GM19239 (cell line): ENCODE measurements around the gene ZNF506.
"Not testable (repeated sequence)": the region's sequence is repeated elsewhere in the genome, so short reads cannot be mapped to it uniquely, and the experiment has no call there.

Source experiments
- DNase-seq: peaks from one replicate; pipeline ENCODE4 v3.0.0; 2011; ENCODE audit warnings: low spot score; ENCODE audit not compliant: insufficient read length
- FAIRE-seq: peaks from 2 replicates; lab custom pipeline; 2011; peaks lifted over from hg19 to GRCh38; lab: Jason Lieb, UNC

Gene ZNF506

DNA sequence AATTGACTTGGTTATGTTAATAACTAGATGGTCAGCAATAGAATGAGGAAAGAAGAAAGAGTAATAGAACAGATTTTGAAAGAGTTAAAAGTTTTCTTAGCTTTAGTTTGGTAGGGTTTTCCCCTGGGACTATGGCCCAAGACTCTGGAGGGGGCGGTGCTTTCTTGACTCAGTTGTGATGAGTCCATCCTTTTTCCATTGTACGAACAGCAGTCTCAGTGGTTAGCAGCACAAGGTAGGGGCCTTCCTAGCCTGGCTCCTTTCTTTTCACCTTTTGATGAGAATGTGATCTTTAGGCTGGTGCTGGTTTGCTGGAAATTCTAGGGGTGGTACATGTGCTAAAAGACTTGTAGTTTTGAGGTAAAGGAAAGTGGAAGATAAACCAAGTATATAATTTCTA lies 38.8 kb downstream of the ZNF506 start:
- DNase-seq = no peak
- FAIRE-seq = no peak

DNA sequence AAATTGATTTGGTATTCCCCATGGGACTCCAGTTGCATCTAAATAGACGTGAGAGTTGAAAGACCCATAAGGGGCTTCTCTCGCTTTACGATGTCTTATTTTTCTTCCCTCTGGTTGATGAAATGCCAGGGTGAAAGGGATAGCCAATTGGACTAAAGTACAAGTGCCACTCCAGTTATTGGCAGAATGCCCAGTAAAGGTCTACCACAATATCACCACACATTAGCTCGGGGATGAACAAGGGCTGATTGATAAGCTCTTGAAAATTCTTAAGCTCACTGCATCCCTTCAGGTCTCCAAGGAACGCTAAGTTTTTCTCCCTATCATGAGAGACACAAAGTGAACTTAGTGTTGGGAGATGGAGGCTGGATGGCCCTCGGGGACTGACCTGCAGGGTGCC lies 39.8 kb downstream of the ZNF506 start:
- DNase-seq, FAIRE-seq: not testable (repeated sequence)

DNA sequence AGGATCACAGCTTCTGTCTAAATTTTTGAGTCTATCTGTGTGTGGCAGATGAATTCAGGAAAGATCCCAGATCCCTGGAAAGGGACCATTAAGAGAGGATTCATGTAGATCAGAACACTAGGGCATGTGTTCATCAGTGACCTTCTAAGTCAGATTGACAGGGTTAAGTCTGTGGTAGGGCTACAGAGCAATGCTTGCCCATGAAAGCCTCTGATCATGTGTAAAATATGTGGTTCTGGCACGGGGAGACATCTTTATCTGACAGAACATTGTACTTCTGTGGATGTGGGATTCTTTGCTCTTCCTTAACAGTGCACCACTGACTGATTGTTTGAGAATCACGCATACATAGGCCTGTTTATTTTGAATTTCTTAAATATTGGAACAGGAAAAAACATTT lies 42.9 kb downstream of the ZNF506 start:
- FAIRE-seq (no peak), DNase-seq (no peak)

DNA sequence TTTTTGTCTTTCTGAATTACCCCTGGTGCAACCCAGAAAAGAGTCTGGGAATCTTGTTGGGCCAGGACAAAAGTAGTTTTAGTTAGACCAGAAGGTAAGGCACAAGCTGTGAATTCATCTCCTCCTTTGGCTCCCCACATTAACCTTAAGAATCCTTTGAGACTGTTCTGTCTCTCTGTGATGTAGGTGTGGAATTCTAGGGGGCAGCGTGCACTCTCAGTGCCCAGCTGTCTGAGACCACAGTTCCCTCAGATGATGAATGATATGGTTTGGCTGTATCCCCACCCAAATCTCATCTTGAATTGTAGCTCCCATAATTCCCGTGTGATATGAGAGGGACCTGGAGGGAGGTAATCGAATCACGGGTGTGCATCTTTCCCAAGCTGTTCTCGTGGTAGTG lies 43.9 kb downstream of the ZNF506 start:
- DNase-seq = no peak

DNA sequence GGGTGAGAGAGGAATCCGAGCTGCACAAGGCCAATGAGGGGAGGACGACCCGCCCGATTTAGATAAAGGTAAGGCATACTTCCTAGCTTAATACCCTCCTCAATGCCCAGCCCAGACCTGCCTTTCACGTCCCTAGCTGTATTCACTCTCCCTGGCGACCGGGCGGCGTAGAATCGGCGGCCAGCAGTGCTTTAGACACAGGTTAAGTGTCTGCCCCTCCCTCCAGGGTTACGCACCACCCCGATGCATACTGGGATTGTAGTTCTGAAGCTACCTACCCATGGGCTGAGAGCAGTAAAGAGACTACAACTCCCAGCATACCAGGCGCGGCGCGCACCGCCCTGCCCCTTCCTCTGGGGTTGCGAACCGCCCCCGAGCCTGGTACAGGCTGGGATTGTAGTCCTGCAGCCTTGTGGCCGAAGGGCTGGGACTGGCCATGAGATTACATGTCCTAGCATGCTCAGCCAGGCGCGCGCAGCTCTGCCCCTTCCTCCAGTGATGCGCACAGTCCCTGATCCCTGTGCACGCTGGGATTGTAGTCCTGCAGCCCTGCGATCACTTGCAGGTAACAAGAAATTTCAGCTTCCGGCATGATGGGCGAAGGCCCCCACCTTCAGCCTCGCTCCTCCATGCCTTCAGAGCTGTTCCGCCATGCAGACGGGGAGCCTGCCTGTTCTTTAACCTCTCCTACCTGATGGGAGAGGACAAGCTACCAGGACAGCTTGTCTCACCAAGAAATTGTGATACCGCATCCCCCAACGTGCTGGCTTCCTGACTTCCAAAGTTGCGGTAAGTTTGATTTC lies 45.1 kb downstream of the ZNF506 start:
- FAIRE-seq = peak; percentile 99

More for the DNA sequence above, 43.9 kb downstream of the ZNF506 start:
- FAIRE-seq = no peak

DNA sequence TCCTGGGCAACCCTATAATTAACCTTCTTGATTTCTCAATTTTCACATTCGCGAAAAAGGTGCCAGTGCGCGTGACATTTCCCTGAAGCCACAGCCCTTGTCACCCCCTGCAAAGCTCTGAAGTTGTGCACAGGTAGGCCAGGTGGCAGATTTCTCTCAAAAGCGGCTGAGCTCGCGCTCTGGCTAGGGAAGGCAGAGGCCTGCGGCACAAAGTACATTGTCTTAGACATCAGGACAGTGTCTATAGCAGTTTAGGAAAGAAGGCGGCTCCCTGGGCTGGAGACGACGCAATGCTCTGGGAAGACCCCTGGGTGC lies 45.7 kb downstream of the ZNF506 start:
- FAIRE-seq (peak; percentile 52), DNase-seq (no peak)

More for the DNA sequence above, 45.1 kb downstream of the ZNF506 start:
- peak; percentile 76 for DNase-seq

DNA sequence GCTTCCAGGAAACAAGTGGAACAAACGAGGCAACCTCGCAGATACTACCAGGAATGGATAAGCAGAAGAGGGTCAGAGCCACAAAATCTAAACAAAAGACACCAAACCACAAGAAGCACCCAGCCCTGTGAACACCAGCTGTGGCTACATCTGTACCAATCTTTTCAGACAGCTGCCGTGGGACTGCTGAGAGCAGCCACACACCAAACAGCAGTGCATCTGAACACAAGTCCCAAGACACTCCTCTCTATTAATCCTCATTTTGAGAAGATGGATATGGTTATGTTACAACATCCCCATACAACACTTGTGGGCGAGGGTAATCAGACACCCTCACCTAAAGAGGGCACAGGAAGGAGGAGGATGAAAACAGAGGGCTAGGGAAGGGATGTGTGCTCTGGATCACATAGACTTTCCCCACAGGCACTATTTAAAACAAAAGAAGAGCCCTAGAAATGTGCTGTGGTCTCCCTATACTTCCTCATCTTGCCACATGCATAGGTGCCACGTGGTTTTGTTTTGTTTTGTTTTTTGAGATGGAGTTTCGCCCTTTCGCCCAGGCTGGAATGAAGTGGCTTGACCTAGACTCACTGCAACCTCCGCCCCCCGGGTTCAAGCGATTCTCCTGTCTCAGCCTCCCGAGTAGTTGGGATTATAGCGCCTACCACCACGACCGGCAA lies 47.1 kb downstream of the ZNF506 start:
- no peak for DNase-seq
- FAIRE-seq = no peak

DNA sequence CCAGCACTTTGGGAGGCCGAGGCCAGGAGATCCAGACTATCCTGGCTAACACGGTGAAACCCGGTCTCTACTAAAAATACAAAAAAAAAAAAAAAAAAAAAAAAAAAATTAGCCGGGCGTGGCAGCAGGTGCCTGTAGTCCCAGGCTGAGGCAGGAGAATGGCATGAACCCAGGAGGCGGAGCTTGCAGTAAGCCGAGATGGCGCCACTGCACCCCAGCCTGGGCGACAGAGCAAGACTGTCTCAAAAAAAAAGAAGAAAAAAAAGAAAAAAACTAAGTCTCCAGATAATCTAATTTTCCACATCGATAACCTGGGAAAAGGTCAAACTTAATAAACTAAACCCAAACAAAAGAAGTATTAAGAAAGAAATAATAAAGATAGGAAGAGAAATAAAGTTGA lies 49.6 kb downstream of the ZNF506 start:
- not testable (repeated sequence) for FAIRE-seq, DNase-seq

DNA sequence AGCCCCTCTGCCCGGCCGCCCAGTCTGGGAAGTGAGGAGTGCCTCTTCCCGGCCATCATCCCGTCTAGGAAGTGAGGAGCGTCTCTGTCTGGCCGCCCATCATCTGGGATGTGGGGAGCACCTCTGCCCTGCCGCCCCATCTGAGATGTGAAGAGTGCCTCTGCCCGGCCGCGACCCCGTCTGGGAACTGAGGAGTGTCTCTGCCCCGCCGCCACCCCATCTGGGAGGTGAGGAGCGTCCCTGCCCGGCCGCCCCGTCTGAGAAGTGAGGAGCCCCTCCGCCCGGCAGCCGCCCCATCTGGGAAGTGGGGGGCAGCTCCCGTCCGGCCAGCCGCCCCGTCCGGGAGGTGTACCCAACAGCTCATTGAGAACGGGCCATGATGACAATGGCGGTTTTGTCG lies 51.6 kb downstream of the ZNF506 start:
- FAIRE-seq, DNase-seq: not testable (repeated sequence)

DNA sequence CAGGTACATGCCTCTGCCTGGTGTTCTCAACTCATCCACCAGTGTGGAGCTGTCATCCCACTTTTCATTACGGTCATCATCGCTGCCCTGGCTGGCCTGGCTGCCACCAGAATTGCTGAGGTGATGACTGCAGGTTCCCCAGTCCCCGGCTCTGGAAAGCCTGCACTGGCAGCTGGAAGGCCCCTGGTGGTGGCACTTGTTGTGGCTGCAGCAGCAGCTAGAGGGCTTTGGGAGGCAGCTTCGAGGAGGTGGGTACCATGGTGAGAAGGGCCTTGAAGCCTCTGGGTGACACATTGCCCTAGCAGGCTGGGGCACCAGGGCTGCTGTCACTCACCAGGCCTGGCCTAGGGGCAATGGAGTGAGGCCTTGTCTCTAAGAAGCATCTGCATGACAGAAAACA lies 63.4 kb downstream of the ZNF506 start:
- DNase-seq = no peak
- no peak for FAIRE-seq

DNA sequence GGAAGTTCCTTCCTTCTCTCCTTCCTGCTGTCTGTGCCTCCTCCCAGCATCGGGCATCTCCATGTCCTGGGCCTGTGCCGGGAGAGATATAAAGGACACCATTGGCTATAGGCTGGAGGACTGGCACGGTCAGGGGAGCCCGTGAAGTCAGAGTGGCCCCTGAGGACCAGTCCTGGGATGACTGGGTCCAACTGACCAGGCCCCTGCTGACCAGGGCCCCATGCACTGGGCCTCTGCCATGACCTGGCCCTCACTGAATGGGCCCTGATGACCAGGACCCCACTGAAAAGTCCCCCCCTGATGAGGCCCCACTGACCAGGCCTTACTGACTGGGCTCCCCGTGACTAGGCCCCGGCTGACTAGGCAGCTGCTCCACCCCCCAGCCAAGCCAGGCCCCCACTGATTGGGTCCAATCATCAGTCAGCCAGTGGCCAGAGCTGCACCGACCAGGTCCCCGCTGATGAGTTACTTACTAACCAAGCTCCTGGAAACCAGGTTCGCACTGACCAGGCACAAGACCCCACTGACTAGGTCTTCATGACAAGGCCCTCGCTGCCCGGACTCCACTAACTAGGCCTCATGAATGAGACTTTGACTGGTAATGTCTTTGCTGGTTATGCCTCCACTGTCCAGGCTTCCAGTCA lies 68.7 kb downstream of the ZNF506 start:
- no peak for FAIRE-seq
- DNase-seq = no peak

DNA sequence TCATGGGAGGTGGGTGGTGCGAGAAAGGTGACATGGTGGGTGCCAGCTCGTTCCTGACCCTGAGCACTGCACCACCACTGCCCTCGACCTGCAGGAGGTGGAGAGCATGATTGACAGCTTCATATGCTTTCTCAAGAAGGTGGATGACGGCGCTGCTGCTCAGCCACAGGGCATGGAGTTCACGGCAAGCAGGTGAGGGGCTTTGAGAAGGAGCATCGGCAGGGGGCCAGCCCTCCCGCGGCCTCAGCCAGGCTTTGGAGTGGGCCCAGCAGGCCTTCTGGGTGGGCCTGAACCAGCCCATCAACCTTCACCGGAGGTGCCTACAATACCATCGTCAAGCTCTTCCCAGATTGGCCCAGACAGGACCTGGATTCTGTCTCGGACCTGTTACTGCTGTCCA lies 69.7 kb downstream of the ZNF506 start:
- FAIRE-seq = no peak

DNA sequence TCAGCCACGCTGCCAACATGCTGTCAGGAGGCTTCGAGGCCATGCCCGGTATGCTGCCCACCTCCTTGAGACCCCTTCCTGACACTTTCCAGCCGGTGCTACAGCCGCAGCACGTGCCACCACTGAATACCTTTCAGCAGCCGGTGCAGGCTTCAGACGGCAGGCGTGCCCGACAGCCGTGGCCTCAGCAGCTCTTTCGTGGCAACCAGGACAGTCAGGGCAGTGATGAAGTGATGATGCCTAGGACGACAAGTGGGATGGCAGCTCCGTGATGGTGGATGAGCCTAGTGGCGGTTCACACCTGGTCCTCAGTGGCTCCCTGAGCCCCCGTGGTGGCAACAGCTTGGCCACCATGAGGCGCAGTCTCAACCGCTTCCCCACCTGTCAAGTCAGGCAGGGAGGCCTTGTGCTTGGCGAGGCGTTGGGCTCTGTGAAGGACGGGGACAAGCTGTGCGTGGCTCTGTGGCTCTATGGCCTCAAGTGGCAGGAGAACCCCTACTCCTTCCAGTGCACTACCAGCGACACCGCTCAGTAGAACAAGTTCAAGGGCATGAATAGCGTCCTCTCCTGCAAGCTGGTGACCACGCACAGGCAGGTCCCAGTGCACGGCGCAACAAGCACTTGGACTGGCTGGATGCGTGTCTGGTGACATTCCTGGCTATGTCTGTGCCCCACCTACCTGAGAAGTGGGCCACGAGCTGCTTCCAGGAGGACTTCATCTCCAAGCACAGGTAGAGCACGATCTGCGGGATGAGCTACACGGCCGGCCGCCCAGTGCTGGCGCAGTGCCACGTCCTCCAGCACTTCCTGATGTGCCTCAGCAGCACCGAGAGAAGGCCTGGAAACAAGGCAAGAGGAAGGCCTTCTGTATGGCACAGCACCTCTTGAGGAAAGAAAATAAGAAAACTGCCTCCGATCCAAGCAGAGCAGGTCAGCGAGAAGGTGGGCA lies 70.4 kb downstream of the ZNF506 start:
- no peak for FAIRE-seq
- DNase-seq = no peak

More for the DNA sequence above, 69.7 kb downstream of the ZNF506 start:
- DNase-seq = no peak

DNA sequence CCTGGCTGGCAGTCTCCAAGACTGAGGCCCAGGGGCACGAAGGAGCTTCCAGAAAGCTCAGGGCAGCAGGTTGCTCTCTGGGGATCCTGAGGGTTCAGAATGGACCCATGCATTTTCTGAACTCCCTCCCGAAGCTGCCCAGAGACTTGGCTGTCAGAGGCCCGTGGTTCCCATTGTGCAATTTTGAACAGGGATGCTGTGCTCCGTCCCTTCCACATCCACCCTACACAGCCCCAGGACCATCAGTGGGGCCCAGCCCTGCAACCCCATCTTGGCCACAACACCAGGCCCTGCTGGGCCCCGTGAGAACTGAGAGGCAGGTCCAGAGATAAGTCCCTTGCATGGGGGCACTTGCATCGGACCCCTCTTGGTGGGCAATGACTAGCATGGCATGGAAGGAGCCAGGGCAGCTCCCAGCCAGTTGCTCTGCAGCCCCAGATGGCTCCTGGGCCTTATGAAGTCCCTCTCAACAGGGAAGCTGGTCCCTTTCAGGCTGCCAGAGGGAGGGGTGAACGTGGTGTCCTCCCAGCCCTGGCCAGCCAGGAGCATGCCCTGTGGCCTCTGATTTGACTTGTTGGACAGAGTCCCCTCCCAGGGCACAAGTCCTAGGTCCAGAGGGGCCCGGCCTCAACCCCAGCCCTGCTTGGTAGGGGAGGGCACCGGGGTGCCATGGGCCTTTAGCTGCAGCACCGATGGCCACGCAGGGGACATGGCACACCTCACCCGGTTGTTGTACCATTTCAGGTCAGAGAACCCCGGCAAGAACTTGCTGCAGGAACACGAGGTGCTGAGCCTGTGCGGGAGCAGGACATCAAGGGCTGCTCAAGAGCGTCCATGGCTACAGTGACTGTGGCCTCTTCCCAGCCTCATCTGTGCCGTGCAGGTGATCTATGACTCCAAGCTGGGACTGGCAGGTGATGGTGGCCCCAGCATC lies 71.4 kb downstream of the ZNF506 start:
- DNase-seq (no peak), FAIRE-seq (no peak)

DNA sequence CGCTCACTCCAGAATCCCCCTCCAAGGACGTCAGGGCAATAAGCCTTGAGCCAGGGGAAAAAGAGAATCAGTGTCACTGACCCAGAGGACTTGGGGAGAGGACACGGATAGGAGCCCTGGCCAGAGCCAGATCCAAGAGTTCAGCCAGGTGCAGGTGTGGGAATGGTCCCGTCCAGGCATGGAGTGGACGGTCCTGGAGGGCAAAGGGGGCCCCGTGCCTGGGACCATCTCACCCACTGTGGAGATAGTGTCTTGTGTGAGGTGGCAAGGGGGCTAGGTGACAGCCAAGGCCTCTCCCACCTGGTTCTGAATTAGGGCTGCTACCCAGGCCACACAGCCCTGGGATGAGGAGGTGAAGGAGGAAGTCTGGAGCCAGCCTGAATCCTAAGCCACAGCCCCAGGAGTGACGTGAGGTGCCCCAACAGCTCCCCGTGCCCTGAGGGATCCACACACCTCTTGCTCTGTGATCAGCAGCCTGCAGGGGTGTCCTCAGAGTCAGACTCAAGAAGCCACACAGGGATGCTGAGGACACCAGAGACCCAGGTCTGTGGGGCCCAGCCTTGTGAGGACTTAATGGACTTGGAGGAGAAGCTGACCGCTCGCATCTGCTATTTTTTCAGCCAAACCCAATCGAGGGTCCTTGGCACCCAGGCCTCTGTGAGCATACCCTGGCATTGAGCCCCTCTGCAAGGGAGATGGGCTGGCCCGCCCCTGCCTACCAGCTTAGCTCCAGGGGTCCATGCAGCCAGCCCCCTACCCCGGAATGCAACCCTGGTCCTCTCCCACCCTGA lies 72.2 kb downstream of the ZNF506 start:
- DNase-seq = no peak
- FAIRE-seq = no peak

DNA sequence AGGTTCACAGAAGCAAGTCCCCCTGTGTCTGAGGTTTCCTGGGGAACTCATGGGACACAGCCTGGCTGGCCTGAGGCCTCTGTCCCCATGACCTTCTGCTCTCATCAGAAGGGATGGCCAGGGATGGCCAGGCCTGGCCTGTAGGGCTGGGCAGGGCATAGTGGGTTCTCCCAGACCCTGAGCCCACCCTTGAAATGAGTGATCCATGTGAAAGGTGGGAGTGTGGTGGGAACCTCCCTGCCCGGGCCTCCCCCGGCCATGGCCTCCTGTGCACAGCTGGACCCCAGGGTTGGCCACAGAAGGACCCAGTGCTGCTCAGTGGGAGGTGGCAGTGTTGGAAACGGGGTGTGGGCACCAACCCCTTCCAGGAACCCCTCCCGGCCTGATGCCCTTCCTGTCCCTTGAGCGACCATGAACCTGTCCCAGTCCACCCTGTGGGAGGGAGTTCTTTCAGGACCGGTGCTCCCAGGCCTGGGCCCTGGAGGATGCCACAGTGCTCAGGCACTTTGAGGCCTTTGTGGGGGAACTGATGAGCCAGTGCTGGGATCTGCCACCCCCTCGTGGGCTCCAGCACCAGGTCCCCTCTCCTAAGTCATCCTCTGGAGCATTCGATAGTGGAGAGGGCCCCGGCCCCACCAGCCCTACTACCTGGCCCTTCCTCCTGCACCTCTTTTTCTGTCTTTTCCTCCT lies 73.2 kb downstream of the ZNF506 start:
- DNase-seq (no peak), FAIRE-seq (no peak)

DNA sequence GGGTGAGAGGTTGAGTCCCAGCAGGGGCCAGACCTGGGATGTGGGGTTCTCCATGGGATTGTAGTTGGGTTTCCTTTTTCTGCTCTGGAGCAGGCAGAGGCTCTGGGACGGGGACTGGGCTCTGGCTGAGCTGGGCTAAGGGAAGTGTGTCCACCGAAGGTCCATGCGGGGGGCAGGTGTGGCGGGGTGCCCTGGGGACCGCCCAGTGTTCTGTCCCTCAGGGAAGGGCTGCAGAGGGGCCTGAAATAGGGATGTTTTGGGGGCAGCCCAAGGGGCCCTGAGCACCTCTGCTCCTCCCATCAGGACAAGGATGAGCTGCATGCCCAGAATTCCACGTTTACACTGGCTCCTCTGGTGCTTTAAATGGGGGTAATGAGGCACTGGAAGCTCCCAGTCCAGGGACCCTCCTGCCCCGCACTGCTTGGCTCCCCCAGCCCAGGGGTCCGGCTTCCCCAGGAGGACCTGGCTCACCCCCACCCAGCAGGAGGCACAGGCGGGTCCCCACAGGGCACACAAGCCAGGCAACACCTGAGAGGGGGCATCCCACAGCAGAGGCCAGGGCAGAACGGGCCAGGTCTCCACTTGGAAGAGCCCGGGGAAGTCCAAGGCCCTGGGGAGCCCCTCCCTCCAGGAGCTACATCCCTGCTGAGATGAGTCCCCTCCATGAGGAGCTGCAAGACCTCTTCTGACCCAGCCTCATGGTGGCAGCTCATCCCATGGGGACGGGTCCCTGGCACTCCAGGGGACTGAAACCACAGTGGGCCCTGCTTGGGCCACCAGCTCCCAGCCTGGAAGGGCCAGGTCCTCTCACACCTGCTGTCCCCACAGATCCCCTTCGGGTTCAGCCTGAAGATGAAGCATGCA lies 74.0 kb downstream of the ZNF506 start:
- FAIRE-seq (no peak), DNase-seq (no peak)
